ENCODE measurements around the gene GPR75.
"Not testable (repeated sequence)": the region's sequence is repeated elsewhere in the genome, so short reads cannot be mapped to it uniquely, and the experiment has no call there.

GPR75 gene

GRCh38 chr2:53840580-53840979, 19.2 kb downstream of the GPR75 start:
- TF ChIP-seq CTCF (IDR thresholded peaks at IDR 0.05): no peak
- DNase-seq (ENCODE audit: low spot score): no peak
- Histone ChIP-seq H3K27ac (no peak overlapping the region), H3K4me3 (no peak overlapping the region)

GRCh38 chr2:53829980-53830290, 29.8 kb downstream of the GPR75 start:
- H3K4me3 ChIP-seq; H3K27ac ChIP-seq; DNase-seq (ENCODE audit: low spot score): not testable (repeated sequence)

- DNase-seq (ENCODE audit: low spot score): no peak
- no peak overlapping the region for H3K4me3 ChIP-seq
Observed at GRCh38 chr2:53829273-53829979, 30.3 kb downstream of the GPR75 start.

GRCh38 chr2:53828331-53828730, 31.4 kb downstream of the GPR75 start:
- H3K4me3 ChIP-seq: no peak overlapping the region
- no peak for DNase-seq (ENCODE audit: low spot score)
- TF ChIP-seq CTCF (IDR thresholded peaks at IDR 0.05): no peak
- H3K27ac ChIP-seq: no peak overlapping the region

More at GRCh38 chr2:53829273-53829979, 30.3 kb downstream of the GPR75 start:
- no peak for TF ChIP-seq CTCF (IDR thresholded peaks at IDR 0.05)
- H3K27ac ChIP-seq: no peak overlapping the region

GRCh38 chr2:53827398-53828175, 32.2 kb downstream of the GPR75 start:
- H3K27ac ChIP-seq: no peak overlapping the region
- no peak for DNase-seq (ENCODE audit: low spot score)
- no peak for TF ChIP-seq CTCF (IDR thresholded peaks at IDR 0.05)
- no peak overlapping the region for H3K4me3 ChIP-seq

GRCh38 chr2:53826587-53827397, 33.0 kb downstream of the GPR75 start:
- Histone ChIP-seq H3K27ac (no peak overlapping the region), H3K4me3 (no peak overlapping the region)
- TF ChIP-seq CTCF (IDR thresholded peaks at IDR 0.05): no peak
- no peak for DNase-seq (ENCODE audit: low spot score)

- H3K27ac ChIP-seq: no peak overlapping the region
- no peak for DNase-seq (ENCODE audit: low spot score)
- no peak overlapping the region for H3K4me3 ChIP-seq
- no peak for TF ChIP-seq CTCF (IDR thresholded peaks at IDR 0.05)
Observed at GRCh38 chr2:53826030-53826410, 33.7 kb downstream of the GPR75 start.

- H3K27ac ChIP-seq; DNase-seq (ENCODE audit: low spot score); H3K4me3 ChIP-seq: not testable (repeated sequence)
Observed at GRCh38 chr2:53823639-53824038, 36.1 kb downstream of the GPR75 start.
